Measurements from ENCODE around the gene VANGL1.

Gene VANGL1

DNA sequence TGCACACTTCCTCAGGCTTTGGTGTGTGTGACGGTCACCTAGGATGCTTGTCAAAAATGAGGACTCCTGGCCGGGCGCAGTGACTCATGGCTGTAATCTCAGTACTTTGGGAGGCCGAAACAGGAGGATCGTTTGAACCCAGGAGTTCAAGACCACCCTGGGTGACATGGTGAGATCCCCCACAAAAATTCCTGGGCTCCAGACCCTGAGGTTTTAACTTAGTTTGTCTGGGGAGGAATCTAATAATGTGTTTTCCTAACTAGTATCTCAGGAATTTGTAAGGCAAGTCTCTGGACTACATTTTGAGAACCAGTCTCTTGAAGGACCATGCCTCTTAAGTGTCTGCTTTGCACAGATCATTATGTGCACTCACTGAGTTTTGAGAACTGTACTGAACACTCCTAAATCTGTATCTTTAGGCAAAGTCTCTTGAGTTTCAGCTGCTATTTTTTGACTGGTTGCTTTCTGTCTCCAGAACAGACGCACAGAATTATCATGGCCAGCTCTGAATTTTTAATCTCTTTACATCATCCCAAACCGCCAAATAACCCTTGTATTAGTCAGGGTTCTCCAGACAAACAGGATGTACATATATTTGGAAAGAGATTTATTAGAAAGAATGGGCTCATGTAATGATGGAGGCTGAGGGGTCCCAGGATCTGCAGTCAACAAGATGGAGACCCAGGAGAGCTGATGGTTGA is 45.5 kb upstream of the VANGL1 start:
- H3K4me3 ChIP-seq: no peak overlapping the region
- intact Hi-C loops (cut with DNase I; ENCODE audit: low total_unique reads): loop anchor here (5.0 to 10.0 kb wide), 2 partner anchors 131 to 454 kb away; no protein-coding TSS in a partner anchor
- H3K27ac ChIP-seq: no peak overlapping the region
- DNase-seq: no peak
- no peaks in the 10 kb centered on the region for H3K36me3 ChIP-seq
- H3K9me3 ChIP-seq: no peaks in the 10 kb centered on the region
- no peaks in the 10 kb centered on the region for H3K27me3 ChIP-seq
- H3K4me1 ChIP-seq: peaks cover 0 to 6% (median 2%) of the 10 kb centered on the region in 4 donors
- TF ChIP-seq, protein P1, sequence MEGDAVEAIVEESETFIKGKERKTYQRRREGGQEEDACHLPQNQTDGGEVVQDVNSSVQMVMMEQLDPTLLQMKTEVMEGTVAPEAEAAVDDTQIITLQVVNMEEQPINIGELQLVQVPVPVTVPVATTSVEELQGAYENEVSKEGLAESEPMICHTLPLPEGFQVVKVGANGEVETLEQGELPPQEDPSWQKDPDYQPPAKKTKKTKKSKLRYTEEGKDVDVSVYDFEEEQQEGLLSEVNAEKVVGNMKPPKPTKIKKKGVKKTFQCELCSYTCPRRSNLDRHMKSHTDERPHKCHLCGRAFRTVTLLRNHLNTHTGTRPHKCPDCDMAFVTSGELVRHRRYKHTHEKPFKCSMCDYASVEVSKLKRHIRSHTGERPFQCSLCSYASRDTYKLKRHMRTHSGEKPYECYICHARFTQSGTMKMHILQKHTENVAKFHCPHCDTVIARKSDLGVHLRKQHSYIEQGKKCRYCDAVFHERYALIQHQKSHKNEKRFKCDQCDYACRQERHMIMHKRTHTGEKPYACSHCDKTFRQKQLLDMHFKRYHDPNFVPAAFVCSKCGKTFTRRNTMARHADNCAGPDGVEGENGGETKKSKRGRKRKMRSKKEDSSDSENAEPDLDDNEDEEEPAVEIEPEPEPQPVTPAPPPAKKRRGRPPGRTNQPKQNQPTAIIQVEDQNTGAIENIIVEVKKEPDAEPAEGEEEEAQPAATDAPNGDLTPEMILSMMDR (IDR thresholded peaks at IDR 0.05): no peak

DNA sequence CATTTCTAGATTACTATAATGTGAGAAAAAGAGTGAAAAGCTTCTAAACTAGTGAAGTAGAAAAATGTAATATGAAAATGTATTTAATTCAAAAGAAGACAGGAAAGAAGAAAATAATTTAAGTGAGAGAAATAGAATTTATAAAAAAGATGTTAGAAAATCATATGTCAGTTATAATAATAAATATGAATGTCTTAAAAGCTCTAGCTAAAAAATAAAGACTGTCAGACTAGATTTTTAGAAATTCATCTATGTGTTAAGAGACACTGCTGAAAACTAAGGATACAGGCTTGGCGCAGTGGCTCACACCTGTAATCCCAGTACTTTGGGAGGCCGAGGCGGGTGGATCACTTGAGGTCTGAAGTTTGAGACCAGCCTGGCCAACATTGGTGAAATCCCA is 37.3 kb upstream of the VANGL1 start:
- TF ChIP-seq, protein P1 (IDR thresholded peaks at IDR 0.05): no peak
- Histone ChIP-seq H3K4me1 (no peaks in the 10 kb centered on the region), H3K9me3 (peaks cover 0 to 10% (median 0%) of the 10 kb centered on the region in 3 donors), H3K36me3 (no peaks in the 10 kb centered on the region), H3K27me3 (no peaks in the 10 kb centered on the region), H3K27ac (no peak overlapping the region), H3K4me3 (no peak overlapping the region)
- no peak for DNase-seq
- intact Hi-C loops (cut with DNase I; ENCODE audit: low total_unique reads): no loop called here

DNA sequence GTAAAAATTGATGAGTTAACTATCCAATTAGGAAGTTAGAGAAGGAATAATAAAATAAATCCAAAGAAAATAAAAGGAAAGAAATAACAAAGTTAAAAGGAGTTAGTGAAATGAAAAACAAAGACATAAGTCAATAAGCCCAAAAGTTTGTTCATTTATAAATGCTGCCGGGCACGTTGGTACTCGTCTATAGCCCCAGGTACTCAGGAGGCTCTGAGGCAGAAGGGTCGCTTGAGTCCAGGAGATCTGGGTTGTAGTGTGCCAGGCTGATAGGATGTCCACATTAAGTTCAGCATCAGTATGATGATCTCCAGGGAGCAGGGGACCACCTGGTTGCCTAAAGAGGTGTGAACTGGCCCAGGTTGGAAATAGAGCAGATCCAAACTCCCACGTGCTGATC is 35.5 kb upstream of the VANGL1 start:
- TF ChIP-seq, protein P1 (IDR thresholded peaks at IDR 0.05): no peak
- H3K4me1 ChIP-seq: no peaks in the 10 kb centered on the region
- H3K27ac ChIP-seq: no peak overlapping the region
- H3K27me3 ChIP-seq: no peaks in the 10 kb centered on the region
- no peak overlapping the region for H3K4me3 ChIP-seq
- no peak for DNase-seq
- no peaks in the 10 kb centered on the region for H3K36me3 ChIP-seq
- H3K9me3 ChIP-seq: peaks cover 0 to 10% (median 0%) of the 10 kb centered on the region in 3 donors
- intact Hi-C loops (cut with DNase I; ENCODE audit: low total_unique reads): loop anchor here (5.0 kb wide), 1 partner anchor 166 kb away; no protein-coding TSS in a partner anchor

DNA sequence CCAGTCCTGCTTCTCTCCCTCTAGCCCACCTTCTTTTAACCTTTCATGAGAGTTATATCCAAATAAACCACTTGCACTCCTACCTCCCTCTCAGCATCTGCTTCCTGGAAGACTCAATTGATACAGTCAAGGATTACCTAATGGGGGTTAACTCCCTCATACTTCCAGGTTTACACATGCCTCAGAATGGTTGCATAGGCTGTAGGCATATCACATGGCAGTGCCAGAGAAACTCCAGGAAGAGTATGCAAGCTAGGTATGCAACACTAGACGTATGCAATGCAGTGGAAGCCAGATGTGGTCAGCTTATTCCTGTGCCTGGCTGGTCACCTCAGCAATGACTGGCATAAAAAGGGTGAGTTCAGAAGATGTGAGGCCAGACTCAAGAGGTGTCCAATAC is 32.7 kb upstream of the VANGL1 start:
- Histone ChIP-seq H3K4me1 (no peaks in the 10 kb centered on the region), H3K36me3 (no peaks in the 10 kb centered on the region), H3K27ac (no peak overlapping the region), H3K27me3 (no peaks in the 10 kb centered on the region), H3K9me3 (peaks cover 0 to 10% (median 0%) of the 10 kb centered on the region in 3 donors), H3K4me3 (no peak overlapping the region)
- TF ChIP-seq, protein P1 (IDR thresholded peaks at IDR 0.05): no peak
- no peak for DNase-seq
- intact Hi-C loops (cut with DNase I; ENCODE audit: low total_unique reads): loop anchor here (5.0 kb wide), 1 partner anchor 163 kb away; no protein-coding TSS in a partner anchor

DNA sequence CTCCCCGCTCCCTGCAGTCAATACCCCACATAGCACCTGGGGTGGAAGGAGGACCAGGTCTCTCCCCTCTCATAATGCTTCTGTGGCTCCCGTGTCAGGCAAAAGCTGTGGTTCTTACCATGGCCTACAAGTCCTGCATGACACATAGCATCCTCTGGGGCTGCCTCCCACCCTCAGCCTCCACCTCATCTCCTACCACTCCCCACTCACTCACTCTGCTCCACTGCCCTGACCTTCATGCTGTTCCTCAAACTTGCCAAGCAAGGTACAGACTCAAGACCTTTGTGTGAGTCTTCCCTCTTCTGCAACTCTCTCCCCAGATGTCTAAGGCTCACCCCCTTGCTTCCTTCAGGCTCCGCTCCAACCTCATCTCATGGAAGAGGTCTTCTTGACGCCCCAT is 28.0 kb upstream of the VANGL1 start:
- Histone ChIP-seq H3K27ac (no peak overlapping the region), H3K27me3 (no peaks in the 10 kb centered on the region), H3K36me3 (no peaks in the 10 kb centered on the region), H3K4me3 (no peak overlapping the region), H3K9me3 (no peaks in the 10 kb centered on the region), H3K4me1 (no peaks in the 10 kb centered on the region)
- intact Hi-C loops (cut with DNase I; ENCODE audit: low total_unique reads): no loop called here
- DNase-seq: no peak
- TF ChIP-seq, protein P1 (IDR thresholded peaks at IDR 0.05): no peak
